Activated naive CD4-positive, alpha-beta T cell (primary cell): Measurements from ENCODE around the gene THAP10.
"Not testable (repeated sequence)": the region's sequence is repeated elsewhere in the genome, so short reads cannot be mapped to it uniquely, and the experiment has no call there.

Source experiments
- DNase-seq, 4 experiments: peaks; one replicate each; lab custom pipeline; 2025; lab: John Stamatoyannopoulos, UW

The THAP10 gene

DNA sequence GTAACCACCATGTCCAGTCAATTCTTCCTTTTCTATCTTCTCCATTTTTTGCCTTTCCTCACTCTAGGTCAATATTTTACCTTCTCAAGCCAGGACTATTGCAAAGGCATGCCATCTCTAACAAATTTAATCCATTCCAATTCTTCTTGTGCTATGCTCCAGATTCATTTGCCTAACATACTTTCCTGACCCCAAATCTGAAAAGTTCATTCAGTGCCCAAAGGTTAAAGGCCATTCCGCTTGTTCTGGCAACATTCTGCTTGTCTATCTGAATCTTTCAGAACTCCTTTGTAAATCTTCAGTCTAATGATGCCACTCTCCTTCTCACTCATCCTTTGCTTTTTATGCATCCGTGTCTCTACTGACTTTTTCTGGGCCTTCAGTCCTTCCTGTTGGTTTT, 15.6 kb downstream of the THAP10 start:
- no peak for DNase-seq

DNA sequence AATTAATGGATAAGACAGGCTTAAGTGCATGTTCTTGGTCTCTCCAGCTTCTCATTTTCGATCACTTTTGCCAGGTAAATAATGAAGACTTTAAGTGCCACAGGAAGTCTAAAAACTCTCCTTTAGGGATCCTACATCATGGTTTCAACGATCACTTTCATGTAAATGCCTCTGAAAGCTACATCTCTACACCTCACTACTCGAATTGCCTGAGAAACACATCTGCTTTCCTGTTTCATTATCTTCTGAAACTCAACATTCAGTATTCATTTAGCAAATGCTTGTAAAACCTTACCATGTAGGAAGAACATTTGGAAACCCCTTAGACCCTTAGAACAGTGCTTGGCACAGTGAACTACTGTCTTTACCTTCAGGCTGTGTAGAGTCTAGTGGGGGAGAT, 16.2 kb downstream of the THAP10 start:
- DNase-seq, result no peak

DNA sequence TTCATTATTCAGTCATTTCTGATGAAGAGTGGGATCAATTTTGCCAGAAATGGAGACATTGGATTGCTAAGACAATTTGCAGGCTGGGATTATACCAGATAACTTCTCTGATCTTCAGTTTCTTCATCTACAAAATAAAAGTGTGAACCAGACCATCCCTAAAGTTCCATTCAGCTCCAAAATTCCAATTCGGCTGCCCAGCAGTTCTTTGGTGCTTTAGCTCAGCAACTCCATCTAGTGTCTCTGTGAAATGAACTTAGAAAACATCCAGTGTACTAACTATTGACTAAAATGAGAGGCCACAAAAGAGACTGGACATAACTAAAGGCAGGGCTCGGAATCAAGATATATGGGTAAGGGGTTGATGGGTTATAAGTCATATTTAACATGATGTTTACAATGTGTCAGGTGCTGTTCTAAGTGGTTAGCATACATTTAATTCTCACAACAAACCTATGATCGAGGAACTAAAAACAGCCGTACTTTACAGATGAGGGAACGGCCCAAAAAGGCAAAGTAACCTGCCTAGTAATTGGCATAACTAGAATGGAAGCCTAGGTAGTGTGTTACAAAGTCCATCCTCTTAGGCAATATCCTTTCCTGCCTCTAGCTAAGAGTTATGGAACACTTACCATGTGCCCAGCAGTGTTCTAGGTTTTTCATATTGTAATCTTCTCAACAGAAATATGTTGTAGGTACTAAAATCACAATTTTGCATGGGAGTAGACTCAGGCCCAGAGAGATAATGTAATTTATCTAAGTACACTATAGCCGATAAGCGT, 17.0 kb downstream of the THAP10 start:
- no peak for DNase-seq

GRCh38 chr15:70873232-70874054, 18.8 kb downstream of the THAP10 start:
- DNase-seq, result no peak

- not testable (repeated sequence) for DNase-seq
These were observed 20.7 kb downstream of the THAP10 start for GRCh38 chr15:70871490-70871889.

GRCh38 chr15:70870051-70870450, 22.2 kb downstream of the THAP10 start:
- DNase-seq, result no peak

GRCh38 chr15:70869346-70869745, 22.9 kb downstream of the THAP10 start:
- no peak for DNase-seq

DNA sequence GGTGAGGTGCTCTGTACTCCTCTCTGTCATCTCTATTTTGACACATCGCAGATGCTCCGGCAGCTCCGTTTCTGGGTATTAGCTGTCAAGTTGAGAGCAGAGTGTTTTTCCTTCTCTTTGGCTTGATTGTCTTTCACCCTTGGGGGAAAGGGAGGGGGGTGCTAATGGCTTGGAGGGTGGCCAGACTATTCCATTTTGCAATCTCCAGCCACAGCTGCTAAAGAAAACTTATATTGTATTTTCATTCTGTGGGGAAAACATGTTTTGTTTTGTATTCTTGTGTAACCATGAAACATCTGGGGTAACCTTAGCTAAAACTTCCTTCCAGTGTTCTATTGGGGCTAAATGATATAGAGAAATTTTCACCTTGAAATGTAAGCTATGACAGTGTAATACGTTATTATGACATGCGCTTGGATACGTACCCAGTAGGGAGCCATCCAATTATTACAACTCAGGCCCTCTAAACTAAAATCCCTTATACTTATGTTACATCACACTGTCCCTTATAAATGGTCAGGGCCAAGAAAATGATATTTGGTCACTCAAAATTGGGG, 24.2 kb downstream of the THAP10 start:
- DNase-seq, result no peak

- DNase-seq, result no peak
These were observed 25.1 kb downstream of the THAP10 start for GRCh38 chr15:70866982-70867641.

DNA sequence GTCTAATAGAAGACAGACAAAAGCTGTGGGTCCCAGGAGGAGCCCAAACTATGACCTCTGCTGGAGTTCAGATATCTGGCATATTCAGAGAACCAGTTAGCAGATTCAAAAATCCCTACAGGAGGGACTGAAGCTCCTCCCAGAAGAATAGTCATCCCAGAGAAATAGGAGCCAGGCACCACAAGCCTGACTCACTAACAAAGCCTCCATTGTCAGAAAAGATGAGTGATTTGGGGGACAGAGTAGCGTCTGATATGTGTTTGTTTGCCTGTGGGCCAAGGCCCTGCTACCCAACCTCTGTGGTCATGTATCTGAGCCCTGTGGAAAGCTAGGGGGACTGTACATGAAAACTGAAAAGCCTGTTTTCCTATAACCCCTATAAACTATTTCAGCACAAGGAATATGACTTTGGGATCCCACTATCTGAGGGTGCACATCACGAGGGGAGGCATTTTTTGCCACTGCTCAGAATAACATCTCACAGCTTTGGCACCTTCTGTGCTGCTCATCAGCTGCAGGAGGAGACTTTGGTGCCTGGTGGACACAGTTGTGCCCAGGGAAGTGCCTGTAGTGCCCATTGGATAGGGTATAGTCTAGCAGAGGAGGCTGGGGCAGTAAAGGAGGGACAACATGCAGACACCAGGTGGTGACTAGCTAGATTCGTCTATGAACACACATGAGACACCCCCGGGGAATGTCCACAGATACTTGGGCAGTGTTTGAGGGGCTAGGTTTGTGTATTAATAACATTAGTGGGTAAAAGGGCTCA, 28.6 kb downstream of the THAP10 start:
- no peak for DNase-seq

- DNase-seq, result no peak
These were observed 32.2 kb downstream of the THAP10 start for GRCh38 chr15:70859998-70860397.

- no peak for DNase-seq
These were observed 32.8 kb downstream of the THAP10 start for GRCh38 chr15:70859322-70859908.

GRCh38 chr15:70858614-70859321, 33.5 kb downstream of the THAP10 start:
- DNase-seq, result not testable (repeated sequence)

- no peak for DNase-seq
These were observed 34.5 kb downstream of the THAP10 start for GRCh38 chr15:70857562-70858285.

GRCh38 chr15:70856884-70857561, 35.2 kb downstream of the THAP10 start:
- DNase-seq, result no peak

DNA sequence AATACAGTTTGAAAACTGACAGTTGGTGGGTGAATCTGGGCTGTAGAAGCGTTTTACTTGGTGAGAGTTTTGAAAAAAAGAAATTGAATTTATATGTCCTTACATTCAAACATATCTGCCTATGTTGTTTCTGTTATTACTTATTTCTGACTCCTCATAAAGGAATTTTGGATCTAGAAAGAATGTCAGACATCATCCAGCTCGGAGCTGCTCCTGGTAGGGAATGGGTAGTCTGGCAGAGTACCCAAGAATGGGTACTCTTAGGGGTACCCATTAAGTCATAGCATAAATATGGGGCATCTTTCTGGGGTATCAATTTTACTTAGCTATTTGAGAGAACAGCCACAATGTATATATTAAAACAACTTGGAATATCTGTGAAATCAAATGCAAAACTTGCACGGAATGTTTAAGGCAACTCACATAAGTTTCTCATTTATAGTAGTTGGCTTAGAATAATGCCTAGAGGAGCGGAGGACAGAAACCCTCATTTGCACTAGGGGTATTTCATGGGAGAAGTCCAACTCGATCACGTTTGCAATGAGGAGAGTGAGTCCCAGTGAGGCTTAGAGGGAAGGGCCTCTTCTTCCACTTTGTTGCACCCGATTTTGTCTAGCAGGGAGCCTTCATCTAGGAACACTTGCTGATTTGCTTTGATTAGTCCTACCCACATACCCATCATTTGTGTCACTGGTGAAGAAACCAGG, 35.9 kb downstream of the THAP10 start:
- no peak for DNase-seq

- no peak for DNase-seq
These were observed 36.5 kb downstream of the THAP10 start for GRCh38 chr15:70855764-70856163.

DNA sequence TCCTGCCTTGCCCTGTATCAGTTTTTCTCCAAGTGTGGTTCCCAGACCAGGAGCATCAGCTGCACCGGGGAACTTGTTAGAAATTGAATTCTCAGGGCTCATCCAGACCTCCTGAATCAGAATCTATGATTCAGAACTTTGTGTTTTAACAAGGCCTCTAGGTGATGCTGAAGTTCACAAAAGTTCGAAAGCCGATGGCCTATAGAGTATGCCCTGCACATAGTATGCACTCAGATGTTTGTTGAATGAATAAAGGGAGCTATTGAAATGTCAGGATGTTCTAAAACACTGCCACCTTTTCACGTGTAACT, 37.6 kb downstream of the THAP10 start:
- no peak for DNase-seq
